ENCODE measurements around the gene ZNF581.

The ZNF581 gene

GRCh38 chr19:55648585-55649267 lies 5.3 kb downstream of the ZNF581 start:
- no peak for DNase-seq (ENCODE audit: low read depth in 2 of 2)

- DNase-seq (ENCODE audit: low read depth in 2 of 2): no peak
Measured at GRCh38 chr19:55649268-55650125, 6.0 kb downstream of the ZNF581 start.

GRCh38 chr19:55650126-55650557 lies 6.7 kb downstream of the ZNF581 start:
- DNase-seq (ENCODE audit: low read depth in 2 of 2): no peak

GRCh38 chr19:55650602-55651230 lies 7.3 kb downstream of the ZNF581 start:
- no peak for DNase-seq (ENCODE audit: low read depth in 2 of 2)

- DNase-seq (ENCODE audit: low read depth in 2 of 2): no peak
Measured at GRCh38 chr19:55651236-55651635, 7.8 kb downstream of the ZNF581 start.

- no peak for DNase-seq (ENCODE audit: low read depth in 2 of 2)
Measured at GRCh38 chr19:55652311-55653128, 9.1 kb downstream of the ZNF581 start.

GRCh38 chr19:55653651-55654322 lies 10.3 kb downstream of the ZNF581 start:
- DNase-seq (ENCODE audit: low read depth in 2 of 2): peak; percentile 97 to 99

GRCh38 chr19:55654323-55654867 lies 10.9 kb downstream of the ZNF581 start:
- DNase-seq (ENCODE audit: low read depth in 2 of 2): peak; percentile 91 to 94

- peak; percentile 95 for DNase-seq (ENCODE audit: low read depth in 2 of 2)
Measured at GRCh38 chr19:55654868-55655647, 11.6 kb downstream of the ZNF581 start, which contains the start of gene U2AF2. Gene U2AF2, plus strand, starts transcription at chr19:55655035. Its CDS starts 70 bp downstream, at chr19:55655105.

GRCh38 chr19:55655648-55656040 lies 12.2 kb downstream of the ZNF581 start:
- DNase-seq (ENCODE audit: low read depth in 2 of 2): no peak

- no peak for DNase-seq (ENCODE audit: low read depth in 2 of 2)
Measured at GRCh38 chr19:55656552-55656951, 13.1 kb downstream of the ZNF581 start.

- no peak for DNase-seq (ENCODE audit: low read depth in 2 of 2)
Measured at GRCh38 chr19:55656988-55657747, 13.7 kb downstream of the ZNF581 start.

GRCh38 chr19:55658846-55659459 lies 15.5 kb downstream of the ZNF581 start:
- no peak for DNase-seq (ENCODE audit: low read depth in 2 of 2)

- DNase-seq (ENCODE audit: low read depth in 2 of 2): no peak
Measured at GRCh38 chr19:55659822-55660221, 16.4 kb downstream of the ZNF581 start.

- DNase-seq (ENCODE audit: low read depth in 2 of 2): no peak
Measured at GRCh38 chr19:55660404-55660803, 17.0 kb downstream of the ZNF581 start.

- DNase-seq (ENCODE audit: low read depth in 2 of 2): no peak
Measured at GRCh38 chr19:55660991-55661390, 17.5 kb downstream of the ZNF581 start.

- no peak for DNase-seq (ENCODE audit: low read depth in 2 of 2)
Measured at GRCh38 chr19:55661826-55662225, 18.4 kb downstream of the ZNF581 start.

GRCh38 chr19:55663846-55664536 lies 20.5 kb downstream of the ZNF581 start:
- no peak for DNase-seq (ENCODE audit: low read depth in 2 of 2)
